ENCODE measurements around the gene WDR91. TPM values are rescaled to one million over a fixed set of nuclear protein-coding genes. Genes with fewer than 3 reads are reported as not detected.

The WDR91 gene
- total RNA-seq, 1 donor from 2014 or later = 9.3 TPM

DNA sequence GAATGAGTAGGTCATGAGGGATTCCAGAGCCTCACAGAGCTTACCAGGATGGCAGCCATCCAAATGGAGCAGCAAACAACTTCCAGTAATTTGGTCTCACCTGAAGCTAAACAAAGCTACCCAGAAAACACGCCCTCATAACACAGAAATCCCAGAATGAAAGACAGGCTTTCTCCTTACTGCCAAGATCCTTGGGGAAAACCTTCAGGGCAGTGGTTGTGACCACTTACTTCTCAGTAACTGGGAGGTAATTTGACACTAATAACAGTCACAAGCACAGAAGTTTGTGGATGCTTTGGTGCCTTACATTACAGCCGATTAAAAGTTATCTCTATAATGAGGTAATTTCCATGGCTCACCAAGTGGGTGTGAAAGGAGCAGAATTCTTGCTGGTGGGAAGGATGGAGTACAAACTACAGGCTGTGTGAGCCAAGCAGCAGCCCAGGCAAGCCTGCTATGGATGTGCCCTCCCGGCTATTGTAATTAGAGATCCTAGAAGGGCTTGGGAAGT, 10.4 kb downstream of the WDR91 start:
- DNase-seq (ENCODE audit: low spot score) (no peak), ATAC-seq (no peak)

DNA sequence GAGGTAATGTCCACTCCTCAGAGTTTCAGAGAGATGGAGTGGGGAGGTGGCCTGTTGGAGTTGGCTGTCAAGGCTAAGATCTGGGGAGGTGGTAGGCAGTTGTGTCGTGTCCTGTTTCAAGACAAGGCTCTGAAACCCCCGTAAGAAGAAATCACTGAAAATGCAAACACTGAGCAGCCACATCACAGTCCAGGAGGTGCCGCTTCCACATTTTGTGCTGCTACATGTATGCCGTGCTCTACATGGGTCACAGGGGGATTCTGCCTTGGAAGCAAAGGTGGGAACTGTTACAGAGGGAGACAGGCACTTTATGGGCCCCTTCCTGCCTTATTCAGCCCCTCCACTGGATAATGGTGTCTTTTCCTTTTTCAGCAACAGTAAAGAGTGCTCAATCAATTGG, 11.9 kb downstream of the WDR91 start:
- DNase-seq (ENCODE audit: low spot score) (no peak), ATAC-seq (no peak)

DNA sequence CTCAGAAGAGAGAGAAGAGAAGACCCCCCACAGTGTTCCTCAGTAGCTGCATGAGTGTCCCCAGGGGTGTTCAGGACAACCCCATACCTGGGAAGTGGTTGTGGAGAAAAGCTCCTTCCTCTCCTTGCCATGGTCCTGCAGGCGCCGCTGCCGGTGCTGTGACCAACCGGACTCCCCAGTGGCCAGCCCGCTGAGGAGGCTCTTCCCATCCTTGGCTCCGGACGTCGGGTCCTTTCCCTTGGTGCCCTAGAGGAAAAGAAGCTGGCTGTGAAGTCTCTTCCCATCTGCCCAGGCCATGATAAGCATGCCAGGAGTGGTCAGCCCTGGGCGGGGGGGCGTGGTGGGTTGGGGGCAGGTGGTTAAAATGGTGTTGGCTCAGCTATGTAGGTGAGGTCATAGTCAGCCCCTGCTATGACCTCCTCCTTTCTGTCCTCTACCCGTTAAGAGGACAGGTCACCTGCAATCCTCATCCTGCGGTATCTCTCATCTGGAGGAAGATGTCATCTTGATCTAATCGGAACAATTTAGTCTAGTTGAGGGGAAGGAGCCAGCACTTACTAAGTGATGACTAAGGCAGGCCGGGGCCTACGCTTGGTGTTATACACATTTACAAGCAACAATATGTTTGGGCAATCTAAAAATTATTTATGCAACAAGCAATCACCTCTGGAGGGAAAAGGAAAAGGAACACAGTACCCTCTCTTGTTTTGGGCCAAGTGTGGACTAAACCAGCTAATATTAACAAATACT, 13.2 kb downstream of the WDR91 start:
- DNase-seq (ENCODE audit: low spot score) = no peak
- no peak for ATAC-seq

DNA sequence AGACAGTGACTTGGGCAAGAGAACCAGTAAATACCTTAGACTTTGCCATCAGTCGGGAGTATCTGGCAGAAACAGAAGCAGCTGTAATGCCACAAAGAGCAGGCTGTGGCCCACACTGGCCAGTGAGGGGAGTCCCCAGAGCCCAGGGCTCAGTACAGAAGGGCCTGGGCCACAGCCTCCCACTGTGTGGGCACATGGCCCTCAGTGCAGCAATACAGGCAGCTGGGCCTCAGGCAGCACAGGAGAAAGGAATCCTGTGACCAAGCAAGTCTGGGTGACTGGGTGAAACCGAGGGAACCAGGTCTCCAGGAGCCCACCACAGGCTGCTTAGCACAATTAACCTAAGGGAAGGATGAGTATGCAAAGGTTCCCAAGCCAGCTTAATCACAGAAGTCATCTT, 14.0 kb downstream of the WDR91 start:
- ATAC-seq = no peak
- DNase-seq (ENCODE audit: low spot score) = no peak

DNA sequence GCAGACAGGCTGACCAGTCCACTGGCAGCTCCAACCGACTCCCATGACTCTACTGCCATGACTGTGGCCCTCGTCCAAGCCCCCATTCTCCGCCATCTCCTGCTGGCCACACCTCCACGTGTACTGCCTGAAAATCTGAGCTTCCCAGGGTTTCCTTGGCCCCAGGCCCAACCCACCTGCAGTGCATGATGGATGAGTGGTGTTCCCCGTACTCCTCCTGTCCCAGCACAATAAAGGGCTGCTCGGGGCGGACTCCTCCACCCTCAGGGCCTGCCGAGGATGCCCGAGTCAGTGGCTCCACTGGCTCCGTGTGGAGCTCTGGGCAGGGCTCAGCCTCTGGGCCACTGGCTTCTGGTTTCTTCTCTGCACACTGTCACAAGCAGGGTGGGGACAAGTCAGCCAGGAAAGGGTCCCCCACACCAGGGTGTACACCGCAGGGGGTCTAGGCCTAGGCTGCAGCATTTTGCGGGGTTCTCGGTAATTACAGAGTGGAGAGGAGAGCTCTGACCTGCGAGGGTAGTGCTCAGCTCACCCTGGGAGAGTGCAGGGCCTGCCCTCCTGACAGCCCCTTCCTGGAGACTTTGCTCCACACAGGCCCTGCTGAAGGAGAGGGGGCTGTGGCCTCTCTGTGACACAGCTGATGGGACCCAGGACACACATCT, 15.2 kb downstream of the WDR91 start:
- no peak for DNase-seq (ENCODE audit: low spot score)
- ATAC-seq = no peak

DNA sequence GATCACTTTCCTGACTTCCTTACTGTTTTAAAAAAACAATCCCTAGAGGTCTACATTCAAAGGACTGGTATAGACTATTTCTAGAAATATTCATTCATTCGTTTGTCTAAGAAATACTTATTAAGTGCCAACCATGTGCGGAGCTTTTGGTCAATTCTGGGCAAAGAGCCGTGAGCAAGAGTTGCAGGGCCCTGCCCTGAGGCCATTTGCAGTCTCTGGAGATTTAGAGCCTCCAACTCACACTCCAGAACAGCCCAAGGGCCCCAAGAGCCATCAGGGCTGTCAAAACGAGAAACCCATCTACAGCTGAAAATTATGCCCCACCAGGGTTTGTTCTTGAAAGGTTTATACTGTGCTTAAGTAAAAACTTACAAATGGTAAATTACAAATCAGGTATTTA, 16.2 kb downstream of the WDR91 start:
- no peak for DNase-seq (ENCODE audit: low spot score)
- no peak for ATAC-seq

DNA sequence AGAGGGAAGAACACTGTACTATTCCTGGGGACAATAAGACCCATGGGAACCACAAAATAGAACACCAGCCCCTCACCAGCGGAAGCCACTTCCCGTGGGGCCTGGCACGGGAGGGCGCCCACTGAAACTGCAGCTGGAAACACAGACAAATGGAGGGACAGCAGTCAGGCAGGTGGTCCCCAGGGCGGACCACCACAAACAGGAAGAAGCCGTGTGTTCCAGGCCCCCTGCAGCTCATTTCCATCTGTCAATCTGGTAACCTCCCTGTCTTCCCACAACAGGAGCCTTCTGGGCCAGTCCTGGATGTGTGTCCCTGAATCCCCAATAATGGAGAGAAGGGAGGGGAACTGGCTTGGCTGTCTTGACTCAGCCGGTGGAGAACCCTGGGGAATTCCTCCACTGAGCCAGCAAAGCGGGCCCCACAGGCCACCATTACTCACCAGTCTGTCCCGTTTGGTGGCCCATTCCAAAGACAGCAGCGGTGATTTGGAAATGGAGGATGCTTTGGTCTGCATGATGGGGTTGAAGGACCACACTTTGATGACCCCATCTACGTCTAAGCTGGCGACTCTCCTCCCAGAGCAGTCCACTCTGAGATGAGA, 16.7 kb downstream of the WDR91 start:
- ATAC-seq = no peak
- no peak for DNase-seq (ENCODE audit: low spot score)

DNA sequence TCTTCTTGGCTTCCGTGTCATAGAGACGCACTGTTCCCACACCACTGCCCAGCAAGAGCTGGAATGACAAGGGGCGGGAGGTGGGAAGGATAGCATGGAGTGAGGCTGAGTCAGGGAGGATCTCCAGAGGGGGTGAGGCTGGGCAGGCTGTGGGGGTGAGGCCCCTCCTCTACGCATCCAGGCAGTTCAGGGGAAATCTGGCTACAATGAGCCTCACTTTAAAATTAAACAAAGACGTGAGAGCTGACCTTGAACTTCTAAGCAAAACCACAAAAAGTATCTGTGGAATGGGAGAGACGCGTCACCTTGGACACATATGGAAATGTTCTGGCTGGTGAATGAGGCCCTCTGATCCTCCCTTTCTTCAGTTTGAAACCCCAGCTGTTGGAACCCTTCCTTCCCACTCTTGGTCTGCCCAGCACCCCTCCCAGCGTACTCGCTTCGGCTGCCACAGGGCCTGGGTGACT, 17.7 kb downstream of the WDR91 start:
- ATAC-seq = no peak
- DNase-seq (ENCODE audit: low spot score) = no peak

DNA sequence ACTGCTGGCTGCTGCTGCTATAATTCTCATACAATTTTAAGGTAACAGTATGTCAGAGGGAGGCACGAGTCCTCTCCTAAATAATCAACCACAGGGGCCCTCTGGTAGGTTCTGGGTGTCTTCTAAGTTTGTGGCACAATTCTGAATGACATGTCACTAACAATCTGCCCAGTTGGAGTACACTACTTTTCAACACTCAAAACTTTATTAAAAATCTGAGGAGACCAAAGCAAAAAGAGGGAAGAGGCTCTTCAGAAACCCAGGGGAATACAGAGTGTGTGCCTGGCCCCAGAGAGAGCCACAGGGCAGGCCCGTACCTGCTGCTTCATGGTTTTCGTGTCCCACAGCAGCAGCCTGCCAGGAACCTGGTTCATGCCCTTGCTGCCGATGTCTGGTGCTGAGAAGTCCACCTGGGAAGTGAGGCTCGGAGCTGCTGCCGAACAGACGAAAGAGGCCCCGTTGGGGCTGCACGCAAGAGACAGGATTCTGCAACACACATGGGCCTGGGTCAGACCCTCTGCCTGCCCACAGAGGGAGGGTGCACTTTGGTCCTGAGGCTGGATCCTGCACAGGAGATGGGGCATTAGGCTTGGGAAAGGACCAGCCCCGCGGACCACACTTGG, 18.3 kb downstream of the WDR91 start:
- no peak for DNase-seq (ENCODE audit: low spot score)

DNA sequence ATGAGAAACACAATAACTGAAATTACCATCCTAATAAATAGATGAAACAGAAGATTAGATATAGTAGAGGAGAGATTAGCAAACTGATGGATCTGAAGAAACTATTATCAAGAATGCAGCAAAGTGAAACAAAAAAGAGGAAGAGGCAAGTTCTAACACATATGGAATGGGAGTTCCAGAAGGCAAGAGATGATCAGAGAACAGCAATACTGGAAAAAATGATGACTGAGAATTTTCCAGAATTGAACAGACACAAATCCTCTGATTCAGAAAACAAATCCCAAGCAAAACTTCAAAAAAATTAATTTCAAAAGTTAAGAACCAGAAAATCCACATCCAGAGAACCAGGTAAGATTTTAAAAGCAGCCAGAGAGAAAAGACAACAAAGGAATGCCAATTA, 20.6 kb downstream of the WDR91 start:
- no peak for ATAC-seq
- no peak for DNase-seq (ENCODE audit: low spot score)

More for the DNA sequence above, 18.3 kb downstream of the WDR91 start:
- no peak for ATAC-seq

DNA sequence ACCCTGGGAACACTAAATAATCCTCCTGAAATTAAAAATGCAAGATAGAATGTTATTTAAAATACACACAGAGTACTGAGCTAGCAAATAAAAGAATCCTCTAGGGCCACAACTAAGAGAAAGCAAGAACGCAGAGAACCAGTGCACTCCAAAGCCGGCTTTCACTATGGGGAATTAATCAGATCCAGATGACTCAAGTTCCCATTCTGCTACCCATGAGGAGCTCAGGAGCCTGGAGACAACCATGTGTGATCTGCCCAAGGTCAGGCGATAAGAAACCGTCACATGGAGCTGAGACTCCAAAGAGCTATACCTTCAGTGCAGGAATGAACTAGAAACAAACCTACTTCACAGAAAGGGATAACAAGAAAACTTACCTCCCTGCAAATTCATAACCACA, 21.4 kb downstream of the WDR91 start:
- ATAC-seq (no peak), DNase-seq (ENCODE audit: low spot score) (no peak)

DNA sequence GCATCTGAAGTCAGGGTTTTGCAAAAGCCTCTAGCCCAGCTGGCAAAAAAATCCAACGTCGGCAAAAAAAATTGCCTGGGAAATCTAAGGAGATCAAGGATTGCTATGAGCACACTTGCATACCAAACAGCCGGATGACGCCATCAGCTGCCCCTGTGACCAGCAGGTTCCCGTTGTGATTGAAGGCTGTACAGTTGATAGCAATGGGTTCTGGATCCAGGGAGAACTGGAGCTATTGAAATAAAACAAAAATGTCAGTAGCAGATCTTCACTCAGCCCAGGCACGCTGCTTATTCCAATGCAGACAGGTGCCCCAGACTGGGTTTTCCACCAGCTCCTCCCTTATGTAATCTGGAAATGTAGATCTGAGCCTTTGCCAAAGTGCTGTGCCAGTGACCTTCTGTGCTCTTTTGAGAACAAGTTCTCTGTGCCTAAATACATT, 22.1 kb downstream of the WDR91 start:
- ATAC-seq (peak; percentile 92), DNase-seq (ENCODE audit: low spot score) (peak; percentile 70)

DNA sequence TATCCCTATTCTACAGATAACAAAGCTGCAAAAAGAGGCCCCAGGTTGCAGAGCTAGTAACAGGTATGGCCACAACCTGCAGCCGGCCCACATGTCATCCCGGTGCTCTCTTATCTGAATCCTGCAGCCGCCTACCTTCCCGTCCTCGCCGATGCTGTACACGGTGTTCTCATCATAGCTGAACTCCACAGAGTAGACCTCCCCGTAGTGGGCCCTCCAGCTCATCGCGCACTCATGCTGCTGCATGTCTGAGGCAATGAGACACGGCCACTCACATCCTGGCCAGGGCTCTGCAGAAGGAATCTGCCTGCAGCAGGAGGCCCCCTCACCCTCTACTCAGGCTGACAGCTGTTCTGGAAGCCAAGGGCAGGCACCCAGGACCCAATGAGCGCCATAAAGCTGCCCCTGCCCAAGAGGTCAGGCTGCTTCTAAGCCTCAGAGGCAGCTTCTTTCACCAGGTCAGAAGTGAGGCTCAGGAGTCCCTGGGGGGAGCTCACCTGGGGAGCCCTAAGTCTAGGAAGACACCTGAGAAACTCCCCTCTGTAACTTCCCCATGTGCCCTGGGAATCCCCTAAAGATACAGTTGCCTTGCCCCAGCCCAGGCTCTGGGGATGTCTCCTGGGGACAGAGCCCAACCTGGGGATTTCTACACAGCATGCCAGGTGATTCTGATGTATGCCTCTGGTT, 22.9 kb downstream of the WDR91 start:
- ATAC-seq = no peak
- DNase-seq (ENCODE audit: low spot score) = peak; percentile 40

DNA sequence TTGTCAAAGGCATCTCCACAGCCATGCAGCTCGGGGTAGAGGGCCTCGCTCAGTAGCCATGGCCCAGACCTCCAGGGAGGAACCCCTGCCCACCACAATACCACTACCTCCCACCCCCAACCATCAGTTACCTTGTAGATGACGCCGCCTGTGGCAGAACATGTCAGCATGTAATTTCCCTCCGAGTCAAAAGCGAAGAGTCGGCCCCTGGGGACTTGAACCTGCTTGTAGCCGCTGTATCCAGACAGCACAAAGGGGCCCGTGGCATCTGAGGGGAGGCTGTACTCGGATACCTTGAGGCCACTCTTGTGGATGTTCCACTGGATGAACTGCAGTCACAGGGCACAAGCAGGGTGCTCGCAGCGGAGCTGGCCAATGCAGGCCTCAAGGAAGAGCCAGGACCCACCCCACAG, 24.5 kb downstream of the WDR91 start:
- ATAC-seq = no peak
- DNase-seq (ENCODE audit: low spot score) = no peak

DNA sequence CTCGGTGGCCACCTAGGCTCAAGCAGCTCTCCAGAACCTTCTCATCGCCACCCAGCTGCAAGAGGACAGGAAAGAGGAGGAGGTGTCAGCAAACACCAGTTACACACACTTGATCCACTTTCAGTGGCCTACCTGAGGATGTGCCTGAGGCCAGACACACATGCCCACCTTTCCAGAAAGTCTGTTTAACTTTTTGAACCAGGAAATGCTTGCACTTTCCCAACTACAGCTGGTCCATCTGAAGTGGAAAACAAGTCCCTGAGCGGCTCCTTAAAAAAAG, 25.1 kb downstream of the WDR91 start:
- DNase-seq (ENCODE audit: low spot score) = no peak
- no peak for ATAC-seq

DNA sequence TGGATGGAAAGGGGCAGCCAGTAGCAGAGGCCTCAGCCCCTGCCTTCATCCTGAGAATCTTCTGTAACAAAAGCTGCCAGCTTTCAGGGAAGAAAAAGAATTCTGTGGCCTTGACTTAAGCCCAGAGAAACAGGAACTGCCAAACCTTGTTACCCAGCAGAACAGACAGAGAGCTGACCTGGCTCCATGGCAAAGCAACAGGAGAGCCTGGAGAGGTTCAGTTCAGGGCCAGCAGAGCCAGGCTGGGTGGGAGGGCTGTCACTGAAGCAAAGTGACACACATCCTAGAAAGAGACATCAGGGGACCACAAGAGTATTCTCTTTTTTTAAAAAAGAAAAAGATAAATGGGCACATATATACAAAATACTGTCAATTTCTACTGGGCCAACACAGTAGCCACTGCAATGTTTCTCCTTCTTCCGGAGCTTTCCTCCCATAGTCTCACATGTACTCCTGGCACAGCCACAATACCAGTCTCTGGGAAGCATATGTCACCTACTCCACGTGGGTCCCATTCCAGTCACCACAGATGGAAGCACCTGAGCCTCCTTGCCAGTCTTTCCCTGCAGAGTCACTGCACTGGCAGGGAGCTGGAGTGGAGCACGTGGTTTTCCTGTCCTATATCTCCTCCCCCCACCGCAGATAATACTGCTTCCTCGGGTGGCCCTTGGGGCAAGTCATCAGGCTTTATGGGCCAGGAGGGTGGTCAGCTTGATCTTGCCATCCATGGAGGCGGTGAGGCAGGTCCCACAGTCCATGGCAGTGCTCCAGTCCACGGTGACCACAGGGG, 25.7 kb downstream of the WDR91 start:
- ATAC-seq (no peak), DNase-seq (ENCODE audit: low spot score) (no peak)

DNA sequence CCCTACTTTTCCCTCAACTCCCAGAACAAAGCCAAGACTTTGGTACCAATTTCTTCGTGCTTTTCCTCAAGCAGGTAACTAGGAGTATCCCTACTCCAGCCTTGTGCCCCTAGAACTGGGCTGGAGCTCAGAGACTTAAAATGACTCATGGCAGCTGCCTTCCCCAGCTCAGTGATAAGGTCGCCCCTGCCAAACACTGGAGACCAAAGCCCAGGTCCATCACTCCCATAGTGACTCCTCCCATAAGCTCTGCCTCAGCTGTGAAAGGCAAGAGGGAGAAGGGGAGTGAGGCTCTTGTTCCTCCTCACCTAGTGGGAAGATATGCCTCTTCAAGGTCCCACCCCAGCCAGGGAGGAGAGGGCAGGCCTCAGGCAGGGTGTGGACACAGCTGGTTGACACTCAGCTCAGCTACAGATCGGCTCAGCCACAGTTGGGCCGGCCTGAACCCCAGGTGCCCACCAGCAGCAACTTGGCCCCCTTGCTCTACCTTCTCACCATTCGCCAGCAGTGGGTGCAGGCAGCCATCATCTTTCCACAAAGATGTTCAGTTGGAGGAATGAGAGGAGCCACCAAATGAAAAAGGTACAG, 27.0 kb downstream of the WDR91 start:
- ATAC-seq (no peak), DNase-seq (ENCODE audit: low spot score) (no peak)

DNA sequence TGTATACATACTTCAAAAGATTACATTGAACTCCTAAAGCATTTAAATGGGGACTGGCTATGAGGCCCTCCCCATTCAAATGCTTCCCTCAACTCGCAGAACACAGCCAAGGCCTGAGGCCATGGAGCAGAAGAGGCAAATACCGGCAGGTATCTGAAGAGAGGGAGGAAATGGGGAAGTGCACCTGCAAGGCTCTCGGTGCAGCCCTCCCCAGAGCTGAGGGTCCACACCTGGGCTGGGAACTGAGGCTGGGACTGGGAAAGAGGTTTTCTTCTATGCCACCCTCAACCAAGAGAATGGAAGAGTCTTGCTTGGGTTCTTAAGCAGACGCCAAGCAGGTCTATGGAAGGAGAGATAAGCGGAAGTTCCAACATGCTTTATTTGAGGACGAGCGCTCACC, 27.8 kb downstream of the WDR91 start:
- no peak for DNase-seq (ENCODE audit: low spot score)

DNA sequence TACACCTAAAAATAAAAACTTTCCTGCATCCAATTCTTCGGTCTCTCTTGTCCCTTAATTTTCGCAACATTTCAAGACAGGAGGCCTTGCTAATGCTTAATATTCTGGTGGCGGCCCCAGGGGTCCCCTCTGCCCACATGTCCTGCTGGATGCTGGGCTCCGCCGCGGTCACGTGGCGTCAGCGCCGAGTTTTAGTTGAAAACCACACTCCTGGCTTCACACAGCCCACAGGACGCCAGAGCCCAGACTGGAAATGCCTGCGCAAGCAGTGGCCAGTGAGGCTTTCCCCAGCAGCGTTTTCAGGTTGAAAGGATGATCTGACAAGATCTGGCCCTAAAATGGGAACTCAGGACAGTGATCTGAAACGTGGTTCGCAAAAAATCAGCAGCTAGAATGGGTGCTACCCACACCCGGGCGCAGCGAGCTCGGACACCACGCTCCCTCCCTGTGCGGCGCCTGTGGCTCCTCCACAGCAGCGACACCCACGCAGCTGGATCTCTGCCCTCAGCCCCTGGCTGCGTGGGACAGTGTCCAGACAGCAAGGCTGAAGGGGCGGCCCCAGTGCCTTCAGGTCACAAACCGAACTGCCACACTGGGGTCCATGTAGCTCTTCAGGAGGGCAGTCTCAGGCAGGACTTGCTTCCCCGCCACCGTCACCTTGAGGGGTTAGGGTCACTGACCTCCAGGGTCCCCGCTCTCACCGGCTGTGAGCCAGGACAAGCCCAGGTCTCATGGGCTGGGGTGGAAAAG, 29.2 kb downstream of the WDR91 start:
- no peak for DNase-seq (ENCODE audit: low spot score)
- no peak for ATAC-seq

More for the DNA sequence above, 27.8 kb downstream of the WDR91 start:
- no peak for ATAC-seq
